22Rv1 (cell line): ENCODE measurements around the gene MGAT5.

ENCODE experiments used
- ZFX ChIP-seq: fragments of 450-650 bp; IDR thresholded peaks from 2 replicates; pipeline ENCODE4 v1.6.1; 2017; ENCODE audit warnings: antibody characterized with exemption, borderline replicate concordance
- TF ChIP-seq, protein P1 (sequence below): fragments of 450-650 bp; IDR thresholded peaks from 2 replicates; pipeline ENCODE4 v1.5.1; 2017; ENCODE audit warnings: mild to moderate bottlenecking

DNA sequence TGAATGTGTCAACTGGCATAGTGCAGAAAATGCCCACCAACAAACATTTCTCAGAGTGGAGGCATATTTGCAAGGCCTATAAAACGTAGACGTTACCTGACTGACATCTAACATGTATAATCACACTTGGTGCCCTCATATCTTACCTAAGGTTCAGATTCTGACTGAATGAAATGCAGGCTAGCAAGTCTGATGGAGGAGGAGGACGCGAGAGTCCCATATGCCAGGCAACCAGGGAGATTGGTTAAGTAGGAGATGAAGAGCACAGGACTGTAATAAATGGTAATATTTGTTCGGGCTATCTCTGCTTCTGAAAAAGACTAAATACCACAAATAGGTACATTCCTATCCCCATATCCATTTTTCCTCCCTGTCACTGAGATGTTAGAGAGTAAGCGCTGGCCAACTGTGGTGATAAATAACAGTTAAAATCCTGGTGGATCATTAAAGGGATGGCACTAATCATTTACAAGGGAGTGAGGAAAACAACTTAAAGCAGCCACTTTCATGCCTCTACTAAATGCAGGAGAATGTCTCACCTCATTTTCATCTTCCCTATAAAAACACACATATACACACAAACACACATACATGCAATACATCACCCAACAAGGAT, 247.7 kb downstream of the MGAT5 start:
- TF ChIP-seq, protein P1, sequence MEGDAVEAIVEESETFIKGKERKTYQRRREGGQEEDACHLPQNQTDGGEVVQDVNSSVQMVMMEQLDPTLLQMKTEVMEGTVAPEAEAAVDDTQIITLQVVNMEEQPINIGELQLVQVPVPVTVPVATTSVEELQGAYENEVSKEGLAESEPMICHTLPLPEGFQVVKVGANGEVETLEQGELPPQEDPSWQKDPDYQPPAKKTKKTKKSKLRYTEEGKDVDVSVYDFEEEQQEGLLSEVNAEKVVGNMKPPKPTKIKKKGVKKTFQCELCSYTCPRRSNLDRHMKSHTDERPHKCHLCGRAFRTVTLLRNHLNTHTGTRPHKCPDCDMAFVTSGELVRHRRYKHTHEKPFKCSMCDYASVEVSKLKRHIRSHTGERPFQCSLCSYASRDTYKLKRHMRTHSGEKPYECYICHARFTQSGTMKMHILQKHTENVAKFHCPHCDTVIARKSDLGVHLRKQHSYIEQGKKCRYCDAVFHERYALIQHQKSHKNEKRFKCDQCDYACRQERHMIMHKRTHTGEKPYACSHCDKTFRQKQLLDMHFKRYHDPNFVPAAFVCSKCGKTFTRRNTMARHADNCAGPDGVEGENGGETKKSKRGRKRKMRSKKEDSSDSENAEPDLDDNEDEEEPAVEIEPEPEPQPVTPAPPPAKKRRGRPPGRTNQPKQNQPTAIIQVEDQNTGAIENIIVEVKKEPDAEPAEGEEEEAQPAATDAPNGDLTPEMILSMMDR, result no peak
- no peak for TF ChIP-seq ZFX
